ENCODE results near the gene ZC3H4. TPM values are rescaled to one million over a fixed set of nuclear protein-coding genes. Genes with fewer than 3 reads are reported as not detected.

ZC3H4 gene
- total and polyA plus RNA-seq, 9 donors: 10.7 to 58.2 (median 45.5) TPM

DNA sequence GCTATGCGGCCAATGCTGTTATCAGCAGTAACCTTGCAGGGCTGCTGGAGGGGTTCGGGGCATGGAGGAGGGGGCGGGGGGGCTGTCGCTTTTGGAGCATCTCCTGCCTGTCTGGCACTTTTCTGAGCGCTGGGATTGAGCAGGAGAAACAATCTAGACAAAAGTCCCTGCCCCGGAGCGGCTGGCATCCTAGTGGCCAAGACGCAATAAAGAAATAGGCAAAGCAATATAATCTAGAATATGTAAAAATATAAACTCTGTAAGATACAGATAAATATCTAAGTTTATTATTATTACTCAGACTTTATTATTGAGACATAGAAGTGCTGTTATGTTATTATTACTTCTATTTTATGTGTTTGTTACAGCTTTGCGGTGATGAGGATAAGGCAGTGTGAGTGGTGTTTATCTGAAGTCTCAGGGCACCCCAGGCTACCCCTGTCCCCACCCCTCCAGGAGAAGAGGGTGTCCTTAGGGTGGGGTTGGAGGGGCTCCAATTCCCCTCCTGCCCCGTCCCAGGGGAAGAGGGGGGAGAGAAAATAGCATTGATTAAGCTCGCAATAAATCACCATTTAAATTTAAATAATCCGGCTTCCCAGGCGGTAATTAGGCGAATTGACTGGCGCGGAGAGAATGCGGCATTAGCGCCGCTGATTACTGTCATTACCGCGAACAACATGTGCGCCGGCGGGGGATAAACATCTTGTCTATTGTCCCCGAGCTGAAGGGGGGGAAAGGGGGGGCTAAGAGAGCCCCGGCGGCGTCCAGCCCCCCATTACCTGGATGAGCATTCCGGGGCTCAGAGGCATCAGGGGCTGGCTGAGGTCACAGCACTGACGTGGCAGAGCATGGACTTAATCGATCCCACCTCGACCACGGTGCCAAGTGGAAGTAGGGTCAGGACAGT lies 90.8 kb downstream of the ZC3H4 start:
- WGBS, 3 donors: 3 to 8% (median 3%) methylated on average over 33 of the region's 33 CpGs
- no peak overlapping the region for H3K4me3 ChIP-seq
- intact Hi-C loops (cut with DNase I): no loop called here
- H3K4me1 ChIP-seq (ENCODE audit: insufficient read depth): peaks cover 9% of the 10 kb centered on the region
- no peaks in the 10 kb centered on the region for H3K9me3 ChIP-seq
- no peak for DNase-seq
- no peak overlapping the region for H3K27ac ChIP-seq
- H3K27me3 ChIP-seq: peaks cover 14% of the 10 kb centered on the region
- H3K36me3 ChIP-seq: no peaks in the 10 kb centered on the region
- no peak for TF ChIP-seq POLR2A (IDR thresholded peaks at IDR 0.05)
- TF ChIP-seq, protein P1, sequence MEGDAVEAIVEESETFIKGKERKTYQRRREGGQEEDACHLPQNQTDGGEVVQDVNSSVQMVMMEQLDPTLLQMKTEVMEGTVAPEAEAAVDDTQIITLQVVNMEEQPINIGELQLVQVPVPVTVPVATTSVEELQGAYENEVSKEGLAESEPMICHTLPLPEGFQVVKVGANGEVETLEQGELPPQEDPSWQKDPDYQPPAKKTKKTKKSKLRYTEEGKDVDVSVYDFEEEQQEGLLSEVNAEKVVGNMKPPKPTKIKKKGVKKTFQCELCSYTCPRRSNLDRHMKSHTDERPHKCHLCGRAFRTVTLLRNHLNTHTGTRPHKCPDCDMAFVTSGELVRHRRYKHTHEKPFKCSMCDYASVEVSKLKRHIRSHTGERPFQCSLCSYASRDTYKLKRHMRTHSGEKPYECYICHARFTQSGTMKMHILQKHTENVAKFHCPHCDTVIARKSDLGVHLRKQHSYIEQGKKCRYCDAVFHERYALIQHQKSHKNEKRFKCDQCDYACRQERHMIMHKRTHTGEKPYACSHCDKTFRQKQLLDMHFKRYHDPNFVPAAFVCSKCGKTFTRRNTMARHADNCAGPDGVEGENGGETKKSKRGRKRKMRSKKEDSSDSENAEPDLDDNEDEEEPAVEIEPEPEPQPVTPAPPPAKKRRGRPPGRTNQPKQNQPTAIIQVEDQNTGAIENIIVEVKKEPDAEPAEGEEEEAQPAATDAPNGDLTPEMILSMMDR (IDR thresholded peaks at IDR 0.05): no peak
- no peak for TF ChIP-seq EP300 (IDR thresholded peaks at IDR 0.05)

DNA sequence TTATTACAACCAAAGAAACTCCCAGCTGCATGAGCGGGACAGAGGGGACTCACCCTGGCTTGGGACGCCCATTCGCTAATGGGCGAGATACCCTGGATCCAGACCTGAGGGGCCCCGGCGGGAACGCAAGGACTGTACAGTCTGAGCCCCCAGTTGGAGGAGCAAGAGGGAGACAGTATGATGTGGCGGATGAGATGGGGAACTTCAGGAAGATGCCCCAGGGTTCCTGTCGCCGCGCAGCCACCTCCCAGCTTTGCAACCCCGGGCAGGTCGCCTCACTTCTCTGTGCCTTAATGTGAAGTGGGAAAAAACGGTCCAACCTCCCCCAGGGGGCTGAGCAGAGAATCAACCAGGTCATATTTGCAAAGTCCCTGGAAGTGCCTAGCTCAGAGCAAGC lies 91.4 kb downstream of the ZC3H4 start:
- H3K36me3 ChIP-seq: no peaks in the 10 kb centered on the region
- no peak overlapping the region for H3K27ac ChIP-seq
- no peak overlapping the region for H3K4me3 ChIP-seq
- H3K9me3 ChIP-seq: no peaks in the 10 kb centered on the region
- H3K4me1 ChIP-seq (ENCODE audit: insufficient read depth): peaks cover 9% of the 10 kb centered on the region
- WGBS, 3 donors: 20 to 27% (median 27%) methylated on average over 14 of the region's 14 CpGs
- intact Hi-C loops (cut with DNase I): no loop called here
- peaks cover 14% of the 10 kb centered on the region for H3K27me3 ChIP-seq
- DNase-seq: no peak
- TF ChIP-seq, protein P1 (IDR thresholded peaks at IDR 0.05): no peak
- TF ChIP-seq POLR2A (IDR thresholded peaks at IDR 0.05) (no peak), EP300 (IDR thresholded peaks at IDR 0.05) (no peak)

DNA sequence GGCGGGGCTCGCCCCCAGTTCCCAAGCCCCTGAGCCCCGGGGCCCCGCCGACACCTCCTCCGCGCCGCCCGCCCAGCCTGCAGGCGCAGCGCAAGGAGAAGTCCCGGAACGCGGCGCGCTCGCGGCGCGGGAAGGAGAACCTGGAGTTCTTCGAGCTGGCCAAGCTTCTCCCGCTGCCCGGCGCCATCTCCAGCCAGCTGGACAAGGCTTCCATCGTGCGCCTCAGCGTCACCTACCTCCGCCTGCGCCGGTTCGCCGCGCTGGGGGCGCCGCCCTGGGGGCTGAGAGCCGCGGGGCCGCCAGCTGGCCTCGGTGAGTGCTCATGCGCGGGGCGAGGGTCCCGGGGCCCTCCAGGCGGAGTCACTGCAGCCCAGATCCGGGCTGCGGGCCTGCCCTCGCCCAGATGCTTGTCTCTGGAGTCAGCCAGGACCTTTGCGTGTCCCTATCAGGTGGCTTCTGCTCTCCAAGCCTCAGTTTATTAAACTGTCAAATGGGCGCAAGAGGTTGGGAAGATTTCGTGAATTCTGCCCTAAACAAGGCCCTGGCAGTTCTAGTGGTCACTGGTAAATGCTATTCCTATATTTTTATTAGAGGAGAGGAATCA lies 91.9 kb downstream of the ZC3H4 start:
- Histone ChIP-seq H3K4me1 (ENCODE audit: insufficient read depth) (peaks cover 9% of the 10 kb centered on the region), H3K9me3 (no peaks in the 10 kb centered on the region), H3K27me3 (peaks cover 14% of the 10 kb centered on the region), H3K4me3 (no peak overlapping the region), H3K27ac (no peak overlapping the region), H3K36me3 (no peaks in the 10 kb centered on the region)
- intact Hi-C loops (cut with DNase I): no loop called here
- no peak for DNase-seq
- TF ChIP-seq EP300 (IDR thresholded peaks at IDR 0.05): no peak
- TF ChIP-seq, protein P1 (IDR thresholded peaks at IDR 0.05): no peak
- no peak for TF ChIP-seq POLR2A (IDR thresholded peaks at IDR 0.05)
- 3 to 9% (median 4%) methylated on average over 25 to 50 of the region's 50 CpGs for WGBS, 3 donors

DNA sequence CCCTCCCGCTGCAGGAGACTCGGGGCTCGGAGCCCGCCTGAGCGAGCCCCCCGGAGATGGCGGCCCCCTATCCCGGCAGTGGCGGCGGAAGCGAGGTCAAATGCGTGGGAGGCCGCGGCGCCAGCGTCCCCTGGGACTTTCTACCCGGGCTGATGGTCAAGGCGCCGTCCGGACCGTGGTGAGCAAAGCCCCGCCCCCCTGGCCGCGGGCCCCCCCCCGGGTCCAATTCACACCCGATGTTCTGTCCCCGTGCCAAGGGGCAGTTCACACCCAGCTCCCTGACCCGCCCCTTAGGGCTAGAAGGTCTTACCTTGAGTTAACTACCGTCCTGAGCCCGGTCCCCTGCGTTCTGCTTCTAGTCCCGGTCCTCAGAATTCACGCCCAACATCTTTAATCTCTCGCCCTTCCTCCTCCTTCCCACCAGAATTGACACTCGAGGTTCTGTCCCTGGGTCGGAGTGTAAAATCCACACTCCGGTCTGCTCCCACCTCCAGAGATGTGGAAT lies 92.5 kb downstream of the ZC3H4 start:
- H3K9me3 ChIP-seq: no peaks in the 10 kb centered on the region
- H3K36me3 ChIP-seq: no peaks in the 10 kb centered on the region
- intact Hi-C loops (cut with DNase I): no loop called here
- WGBS, 3 donors: 1 to 2% (median 1%) methylated on average over 35 to 37 of the region's 37 CpGs
- H3K27ac ChIP-seq: no peak overlapping the region
- peaks cover 14% of the 10 kb centered on the region for H3K27me3 ChIP-seq
- TF ChIP-seq, protein P1 (IDR thresholded peaks at IDR 0.05): no peak
- TF ChIP-seq POLR2A (IDR thresholded peaks at IDR 0.05) (no peak), EP300 (IDR thresholded peaks at IDR 0.05) (no peak)
- H3K4me3 ChIP-seq: no peak overlapping the region
- peaks cover 9% of the 10 kb centered on the region for H3K4me1 ChIP-seq (ENCODE audit: insufficient read depth)
- DNase-seq: no peak
